Activated CD8-positive, alpha-beta memory T cell treated with anti-CD3 and anti-CD28 coated beads, Interleukin-2, amount 50 U/mL, for 24 hours (primary cell): ENCODE measurements around the gene PHACTR3.

Experiments used
- DNase-seq: peaks from one replicate; pipeline ENCODE4 v3.0.0-alpha.2; 2020; ENCODE audit errors: extremely low read depth

The PHACTR3 gene

GRCh38 chr20:59731376-59731775 lies 127.0 kb downstream of the PHACTR3 start:
- DNase-seq: no peak

DNA sequence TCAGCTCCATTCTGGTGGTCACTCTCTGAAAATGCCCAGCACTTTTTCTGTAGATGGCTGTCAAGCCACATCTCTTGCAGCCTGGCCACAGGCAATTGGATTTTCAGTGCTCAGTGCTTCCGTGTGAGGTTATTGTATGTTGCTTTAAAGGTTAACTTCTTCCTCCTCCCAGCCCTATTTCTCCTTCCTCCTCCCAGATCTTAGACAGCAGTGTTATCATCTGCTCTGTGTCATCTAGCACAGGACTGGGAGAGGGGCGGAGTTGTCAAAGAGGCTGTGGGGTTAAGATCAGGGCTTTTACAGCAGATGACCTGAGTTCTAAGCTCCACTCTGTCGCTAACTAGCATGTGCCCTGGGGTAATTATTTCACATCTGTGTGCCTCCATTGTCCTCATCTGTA lies 129.0 kb downstream of the PHACTR3 start:
- DNase-seq: no peak

- no peak for DNase-seq
Observed at GRCh38 chr20:59735486-59735885, 131.1 kb downstream of the PHACTR3 start.

GRCh38 chr20:59735917-59736316 lies 131.6 kb downstream of the PHACTR3 start:
- DNase-seq: no peak

DNA sequence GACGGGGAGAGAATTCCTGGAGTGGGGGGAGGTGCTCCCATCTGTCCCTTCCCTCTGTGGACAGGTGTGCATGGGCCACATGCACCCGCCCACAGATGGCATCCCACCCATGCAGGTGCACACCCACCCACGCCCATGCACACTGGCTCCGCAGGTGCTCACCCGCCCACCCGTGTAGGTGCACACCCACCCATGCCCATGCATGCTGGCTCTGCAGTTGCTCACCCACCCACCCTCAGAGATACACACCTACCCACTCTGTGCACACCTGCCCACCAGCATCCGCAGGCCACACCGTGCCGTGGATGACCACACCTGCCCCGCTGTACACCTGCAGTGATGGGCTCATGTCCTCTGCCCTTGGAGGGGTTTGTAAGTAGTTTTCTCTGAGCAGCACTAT lies 132.0 kb downstream of the PHACTR3 start:
- no peak for DNase-seq

DNA sequence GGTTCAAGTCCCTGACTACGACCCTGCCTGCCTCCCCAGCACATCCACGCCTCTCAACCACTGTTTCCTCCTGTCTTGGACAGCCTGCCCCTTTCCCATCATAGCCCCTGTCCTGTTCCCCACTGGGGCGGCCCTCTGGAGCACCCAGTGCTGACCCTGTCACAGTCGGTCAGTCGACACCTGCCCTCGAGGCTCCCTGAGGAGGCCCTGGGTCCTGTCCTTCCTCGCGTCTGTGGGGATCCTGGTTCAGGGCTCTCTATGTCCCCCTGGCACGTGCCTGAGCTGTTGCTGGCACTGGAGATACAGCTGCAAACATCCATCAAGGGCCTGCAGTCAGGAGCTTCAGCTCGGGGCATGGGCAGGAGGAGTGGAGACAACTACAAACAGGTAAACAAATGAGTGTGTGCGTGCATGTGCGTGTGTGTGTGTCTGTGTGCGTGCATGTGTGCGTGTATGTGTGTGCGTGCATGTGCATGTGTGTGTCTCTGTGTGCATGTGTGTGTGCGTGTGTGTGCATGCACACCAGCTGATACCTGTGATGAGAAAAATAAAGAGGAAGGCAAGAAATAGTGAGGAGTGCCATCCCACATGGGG lies 132.8 kb downstream of the PHACTR3 start:
- no peak for DNase-seq

- DNase-seq: no peak
Observed at GRCh38 chr20:59737816-59738215, 133.5 kb downstream of the PHACTR3 start.

DNA sequence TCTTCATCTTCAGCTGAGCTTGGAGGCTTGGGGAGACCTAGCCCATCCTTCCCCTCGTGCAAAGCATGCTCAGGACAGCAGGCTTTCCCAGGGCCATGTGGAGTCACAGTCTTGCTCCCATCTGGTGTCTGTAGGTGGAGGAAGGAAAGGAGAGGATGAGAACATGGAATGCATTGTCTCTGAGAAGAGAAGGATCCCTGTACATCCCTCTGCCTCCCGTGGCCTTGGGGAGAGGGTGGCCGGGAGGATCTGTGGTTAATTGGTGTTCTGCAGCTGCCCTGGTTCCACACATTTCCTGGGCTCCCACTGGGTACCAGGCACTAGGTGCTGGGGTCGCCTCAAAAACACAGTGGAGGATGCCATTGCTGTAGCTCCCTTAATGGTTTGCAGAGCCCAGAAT lies 134.5 kb downstream of the PHACTR3 start:
- no peak for DNase-seq

DNA sequence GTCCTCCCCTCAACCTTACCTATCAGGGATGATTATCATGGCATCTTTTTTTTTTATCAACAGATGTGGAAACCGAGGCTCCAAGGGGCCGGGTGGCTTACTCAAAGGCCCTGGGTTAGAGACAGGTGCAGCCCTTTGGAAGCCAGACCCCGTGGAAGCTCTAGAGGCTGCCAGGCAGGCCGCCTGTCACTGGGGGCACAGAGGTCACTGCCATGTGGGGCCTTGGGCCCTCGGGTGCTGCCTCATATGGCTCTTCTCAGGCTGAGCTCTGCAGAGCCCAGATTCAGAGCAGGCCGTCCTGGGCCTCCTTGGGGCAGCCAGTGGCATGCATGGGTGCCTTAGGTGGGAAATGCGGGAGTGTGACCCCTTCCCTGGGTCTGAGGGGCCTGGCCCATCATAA lies 136.3 kb downstream of the PHACTR3 start:
- no peak for DNase-seq

- DNase-seq: no peak
Observed at GRCh38 chr20:59741073-59741472, 136.7 kb downstream of the PHACTR3 start.

DNA sequence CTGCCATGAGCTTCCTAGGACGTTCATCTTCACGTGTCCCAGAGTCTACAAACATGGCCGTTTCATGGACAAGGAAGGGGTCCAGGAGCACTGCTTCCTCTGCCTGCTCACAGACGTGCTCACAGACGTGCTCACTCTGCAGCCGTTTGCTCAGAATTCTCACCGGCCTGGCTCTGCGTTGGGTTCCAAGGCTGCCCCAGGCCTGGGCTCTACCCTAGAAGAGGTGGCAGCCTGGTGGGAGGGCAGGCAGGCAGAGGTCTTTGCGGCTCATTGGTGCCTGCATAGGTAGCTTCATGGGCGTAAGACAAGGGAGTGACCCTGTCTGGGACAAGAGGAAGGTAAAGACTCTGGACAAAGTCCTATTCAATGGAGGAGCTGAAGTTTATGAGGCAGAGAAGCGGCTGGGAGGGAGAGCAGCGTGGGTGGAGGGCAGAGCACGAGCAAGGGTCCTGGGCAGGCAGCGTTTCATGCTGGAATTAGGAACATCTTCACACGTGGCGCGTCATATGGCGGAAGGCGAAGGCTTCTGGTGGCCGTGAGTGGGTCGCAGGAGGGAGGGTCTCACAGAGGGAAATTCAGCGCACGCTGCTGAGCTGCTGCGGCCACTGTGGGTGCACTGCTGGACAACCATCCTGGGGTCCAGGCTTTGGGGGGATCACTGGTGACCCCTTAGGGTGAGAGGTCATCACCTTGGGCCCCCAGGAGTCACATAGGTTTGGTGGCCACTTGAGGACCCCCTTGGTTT lies 138.2 kb downstream of the PHACTR3 start:
- no peak for DNase-seq

DNA sequence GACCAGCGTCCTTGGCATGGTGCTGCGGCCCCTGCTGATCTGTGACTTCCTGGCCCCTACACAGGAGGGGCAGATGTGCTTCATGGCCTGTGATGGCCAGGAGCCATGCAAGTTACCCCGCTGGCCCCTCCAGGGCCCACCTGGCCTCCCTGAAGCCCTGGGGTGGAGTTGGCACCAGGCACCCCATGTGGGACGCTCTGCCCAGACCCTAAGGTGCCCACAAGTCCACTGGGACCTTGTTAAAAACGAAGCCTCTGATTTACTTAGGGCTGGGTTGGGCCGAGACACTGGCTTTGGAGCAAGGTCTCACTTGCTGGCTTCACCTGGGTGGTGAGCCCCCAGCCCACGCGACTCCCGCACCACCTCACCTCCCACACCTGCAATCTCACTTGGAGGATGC lies 139.0 kb downstream of the PHACTR3 start:
- no peak for DNase-seq

DNA sequence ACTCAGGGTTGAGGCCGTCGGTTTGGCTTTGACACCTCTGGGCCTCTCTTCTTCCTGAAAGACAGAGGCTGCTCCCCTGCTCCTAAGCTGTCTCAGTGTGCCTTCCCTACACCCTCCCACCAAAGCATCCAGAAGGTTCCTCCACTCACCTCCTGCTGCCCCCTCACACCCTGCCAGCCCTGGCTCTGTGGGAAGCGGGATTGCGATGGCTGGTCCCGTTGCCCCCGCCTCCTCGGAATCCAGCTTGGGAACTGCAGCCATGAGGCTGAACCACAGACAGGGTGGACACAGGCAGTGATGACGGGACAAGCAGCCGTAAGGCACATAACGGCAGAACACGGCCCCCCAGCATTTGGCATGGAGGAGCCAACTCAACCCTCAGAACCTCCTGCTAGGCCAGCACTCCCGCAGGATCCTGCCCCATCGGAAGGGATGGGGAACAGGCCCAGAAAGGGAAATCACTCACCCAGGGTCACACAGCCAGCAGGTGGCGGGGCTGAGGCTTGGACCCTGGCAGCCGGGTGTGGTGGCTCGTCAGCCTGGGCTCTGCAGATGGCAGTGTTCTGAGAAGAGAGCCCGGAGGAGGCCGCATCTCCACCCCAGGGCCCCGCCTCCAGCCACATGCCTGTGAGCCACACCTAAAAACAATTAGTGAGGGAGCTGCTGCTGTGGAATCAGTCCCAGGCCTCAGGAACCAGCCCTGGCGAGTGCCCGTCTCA lies 139.6 kb downstream of the PHACTR3 start:
- no peak for DNase-seq

DNA sequence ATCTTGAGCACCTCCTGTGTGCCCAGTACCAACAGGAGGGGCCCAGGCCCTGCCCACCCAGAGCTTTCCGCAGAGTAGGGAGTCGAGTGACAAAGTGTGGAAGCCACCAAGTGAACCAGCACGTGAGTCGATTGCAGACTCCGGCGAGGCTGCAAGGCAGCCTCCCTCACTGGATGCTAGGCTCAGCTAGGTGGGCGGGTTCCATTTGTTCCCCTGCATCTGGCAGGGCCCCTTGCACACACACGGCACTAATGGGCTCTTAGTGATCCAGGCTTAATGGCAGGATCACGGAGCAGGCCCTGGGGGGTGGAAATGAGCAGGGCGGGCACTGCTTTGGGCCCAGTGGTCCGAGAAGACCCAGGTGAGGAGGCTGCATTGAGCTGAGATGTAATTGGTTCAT lies 140.4 kb downstream of the PHACTR3 start:
- DNase-seq: no peak

DNA sequence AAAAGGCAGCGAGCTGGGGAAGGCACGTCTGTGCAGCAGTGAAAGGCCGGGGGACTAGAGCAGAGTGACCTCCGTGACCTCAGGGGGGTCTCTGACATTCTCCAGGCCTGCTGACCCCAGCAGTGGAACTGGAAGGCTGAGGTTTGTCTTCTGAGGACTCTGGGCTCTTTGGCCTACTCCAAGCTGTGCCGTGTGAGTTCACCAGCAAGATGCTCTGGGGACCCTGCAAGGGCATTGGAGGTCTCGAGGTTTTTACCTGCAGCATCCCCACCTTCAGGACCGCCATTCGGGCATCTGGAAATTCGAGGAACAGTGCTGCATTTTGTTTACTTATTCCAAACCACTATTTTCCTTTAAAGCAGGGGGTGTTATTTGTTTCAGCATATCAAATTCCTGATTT lies 140.9 kb downstream of the PHACTR3 start:
- no peak for DNase-seq

DNA sequence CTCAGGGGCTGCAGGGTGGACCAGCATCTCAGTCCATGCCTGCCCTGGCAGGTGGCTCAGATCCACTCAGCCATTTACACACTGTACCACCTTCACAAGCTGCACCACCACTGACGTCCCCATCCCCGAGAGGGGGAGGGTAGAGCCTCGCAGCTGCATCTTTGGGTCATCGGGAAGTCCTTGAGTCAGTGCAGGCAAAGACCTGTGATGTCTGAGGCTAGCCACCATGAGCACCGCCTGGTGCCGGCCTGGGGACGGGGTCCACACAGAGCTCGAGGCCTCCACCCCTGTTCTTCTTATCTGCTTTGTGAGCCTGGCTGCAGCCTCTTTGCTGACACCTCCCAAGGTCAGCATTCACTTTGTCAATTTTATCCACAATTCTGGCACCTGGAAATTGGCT lies 141.4 kb downstream of the PHACTR3 start:
- DNase-seq: no peak

DNA sequence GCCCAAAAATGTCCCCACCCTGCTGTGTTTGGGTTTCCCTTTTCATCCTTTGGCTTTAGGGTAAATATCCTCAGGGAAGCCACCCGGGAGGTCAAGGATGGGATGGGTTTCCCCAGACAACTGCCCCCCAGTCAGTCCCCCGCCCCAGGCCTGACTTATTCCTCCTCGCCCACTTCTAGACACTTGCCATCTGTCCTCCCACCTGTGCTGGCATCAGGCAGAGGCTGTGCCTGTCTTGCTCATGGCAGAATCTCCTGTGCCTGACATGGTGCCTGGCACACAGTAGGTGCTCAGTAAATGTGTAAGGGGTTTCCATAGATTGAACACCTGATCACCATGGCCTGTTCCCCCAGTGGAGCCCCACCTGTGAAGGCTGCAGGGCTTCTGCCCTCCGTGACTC lies 141.8 kb downstream of the PHACTR3 start:
- DNase-seq: no peak

DNA sequence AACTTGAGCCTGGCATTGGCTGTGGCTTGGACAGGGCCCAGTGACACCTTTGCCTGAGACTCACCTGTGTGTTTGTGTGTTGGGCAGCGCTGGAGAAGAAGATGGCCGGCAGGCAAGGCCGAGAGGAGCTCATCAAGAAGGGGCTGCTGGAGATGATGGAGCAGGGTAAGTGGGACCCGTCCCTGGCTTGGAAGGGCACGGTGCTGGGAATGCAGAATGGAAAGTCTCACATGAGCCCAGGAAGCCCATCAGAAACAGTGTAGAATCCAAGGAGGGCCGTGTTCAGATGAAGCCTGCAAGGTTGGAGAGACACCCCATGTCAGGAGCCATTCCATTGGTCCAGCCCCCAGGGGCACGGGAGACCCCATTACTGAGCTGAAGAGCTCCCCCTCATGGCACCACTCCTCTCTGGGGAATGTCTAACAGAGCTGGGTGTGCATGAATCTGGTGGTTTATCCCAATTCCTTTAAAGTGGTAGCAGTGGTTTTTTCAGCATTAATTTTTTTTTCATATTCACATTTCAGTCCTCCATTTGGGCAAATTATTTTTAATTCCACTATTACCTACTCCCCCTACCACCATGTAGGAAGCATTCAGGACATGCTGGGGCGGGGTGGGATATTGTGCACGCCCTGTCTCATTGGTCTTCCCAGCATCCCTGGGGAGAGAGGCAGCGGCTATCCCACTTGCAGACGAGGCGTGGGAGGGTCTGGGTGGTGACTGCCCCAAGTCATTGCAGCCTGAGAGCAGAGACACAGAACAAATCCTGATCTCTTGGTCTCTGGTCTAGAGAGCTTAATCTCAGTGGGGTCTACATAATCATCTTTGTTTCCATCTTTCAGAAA lies 143.6 kb downstream of the PHACTR3 start:
- no peak for DNase-seq

DNA sequence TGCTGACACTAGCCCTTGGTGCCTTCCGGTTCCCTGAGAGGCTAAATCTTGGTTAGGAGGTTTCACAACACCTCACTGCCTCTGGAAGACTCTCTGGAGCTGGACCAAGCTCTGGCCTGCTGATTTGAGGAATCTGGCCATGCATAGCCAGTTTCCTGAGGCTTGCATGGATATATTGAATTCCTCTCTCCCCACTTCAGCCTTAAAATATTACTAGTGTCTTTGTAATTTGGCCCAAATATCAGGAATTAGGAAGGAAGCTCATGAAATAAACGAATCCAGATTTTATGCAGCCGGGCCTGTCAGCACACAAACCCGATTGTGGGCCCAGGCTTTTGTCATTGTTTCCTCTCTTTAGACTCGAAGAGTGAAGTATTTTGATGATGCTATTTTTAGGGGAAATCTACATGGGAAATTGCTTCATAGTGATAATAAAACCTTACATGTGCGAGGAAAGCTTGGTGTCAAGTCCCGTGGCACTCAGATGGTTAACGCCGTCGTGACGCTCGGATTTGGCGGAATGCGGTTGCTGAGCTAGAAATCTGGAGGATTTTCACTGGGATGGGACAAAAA lies 144.4 kb downstream of the PHACTR3 start:
- DNase-seq: no peak

DNA sequence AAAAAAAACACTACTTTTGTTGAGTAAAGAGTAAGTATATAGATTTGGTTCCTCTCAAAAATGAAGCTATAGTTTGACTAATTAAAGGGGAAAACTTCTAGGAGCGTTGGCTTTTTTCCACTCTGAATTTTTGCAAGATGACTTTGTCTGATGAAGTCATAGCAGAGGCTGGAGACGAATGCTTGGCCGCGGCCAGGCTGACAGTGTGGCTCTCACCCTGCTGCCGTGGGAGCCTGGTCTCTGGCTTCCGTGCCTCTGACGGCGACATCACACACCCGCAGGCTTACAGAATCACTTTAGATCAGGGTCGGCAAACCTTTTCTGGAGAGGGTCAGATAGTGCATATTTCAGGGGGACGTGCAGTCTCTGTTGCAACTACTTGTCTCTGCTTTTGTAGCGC lies 145.0 kb downstream of the PHACTR3 start:
- DNase-seq: no peak

- DNase-seq: no peak
Observed at GRCh38 chr20:59750209-59750840, 146.0 kb downstream of the PHACTR3 start.
